Muscle layer of duodenum (tissue), 2 donors: ENCODE data around the gene ALDH2.

Experiments used
- H3K27ac ChIP-seq: one replicate; pipeline ENCODE4 v1.7.0; 2013; ENCODE audit warnings: mild to moderate bottlenecking, low read length
- H3K27me3 ChIP-seq: one replicate; pipeline ENCODE4 v1.7.0; 2013; ENCODE audit warnings: low read depth, mild to moderate bottlenecking, control low read depth, low read length
- H3K36me3 ChIP-seq, 2 donors: one replicate each; pipeline ENCODE4 v1.7.0; 2013; ENCODE audit warnings: low read length in 2 of 2, control low read depth in 1 of 2, mild to moderate bottlenecking in 1 of 2; ENCODE audit not compliant: insufficient read depth in 2 of 2, control insufficient read depth in 1 of 2
- H3K4me1 ChIP-seq, 2 donors: one replicate each; pipeline ENCODE4 v1.7.0; 2013; ENCODE audit warnings: low read length in 2 of 2, mild to moderate bottlenecking in 2 of 2, control low read depth in 1 of 2, moderate library complexity in 1 of 2; ENCODE audit not compliant: insufficient read depth in 2 of 2, control insufficient read depth in 1 of 2
- H3K4me3 ChIP-seq, 2 donors: one replicate each; pipeline ENCODE4 v1.7.0; 2013; ENCODE audit warnings: low read length in 2 of 2, low read depth in 1 of 2, mild to moderate bottlenecking in 1 of 2
- H3K9me3 ChIP-seq, 2 donors: one replicate each; pipeline ENCODE4 v1.7.0; 2013; ENCODE audit warnings: low read length in 2 of 2, control low read depth in 1 of 2, mild to moderate bottlenecking in 1 of 2; ENCODE audit not compliant: control insufficient read depth in 1 of 2
- donor health status: healthy.

ALDH2 gene

GRCh38 chr12:111858186-111858585 lies 91.5 kb downstream of the ALDH2 start:
- Histone ChIP-seq H3K27me3 (no peaks in the 10 kb centered on the region), H3K4me3 (no peak overlapping the region), H3K27ac (no peak overlapping the region), H3K36me3 (no peaks in the 10 kb centered on the region), H3K9me3 (no peaks in the 10 kb centered on the region), H3K4me1 (no peaks in the 10 kb centered on the region)

- H3K4me1 ChIP-seq, result no peaks in the 10 kb centered on the region
- H3K27me3 ChIP-seq, result no peaks in the 10 kb centered on the region
- no peak overlapping the region for H3K4me3 ChIP-seq
- no peaks in the 10 kb centered on the region for H3K36me3 ChIP-seq
- H3K27ac ChIP-seq, result no peak overlapping the region
- H3K9me3 ChIP-seq, result no peaks in the 10 kb centered on the region
These were observed 92.0 kb downstream of the ALDH2 start for GRCh38 chr12:111858778-111859177.

- no peaks in the 10 kb centered on the region for H3K27me3 ChIP-seq
- no peaks in the 10 kb centered on the region for H3K4me1 ChIP-seq
- peaks cover 32 to 37% of the 10 kb centered on the region in 2 donors for H3K36me3 ChIP-seq
- no peaks in the 10 kb centered on the region for H3K9me3 ChIP-seq
- no peak overlapping the region for H3K27ac ChIP-seq
- H3K4me3 ChIP-seq, result no peak overlapping the region
These were observed 98.2 kb downstream of the ALDH2 start for GRCh38 chr12:111864913-111865312.
